ENCODE measurements around the gene TAPBPL.
"Not testable (repeated sequence)": the region's sequence is repeated elsewhere in the genome, so short reads cannot be mapped to it uniquely, and the experiment has no call there.

TAPBPL gene

DNA sequence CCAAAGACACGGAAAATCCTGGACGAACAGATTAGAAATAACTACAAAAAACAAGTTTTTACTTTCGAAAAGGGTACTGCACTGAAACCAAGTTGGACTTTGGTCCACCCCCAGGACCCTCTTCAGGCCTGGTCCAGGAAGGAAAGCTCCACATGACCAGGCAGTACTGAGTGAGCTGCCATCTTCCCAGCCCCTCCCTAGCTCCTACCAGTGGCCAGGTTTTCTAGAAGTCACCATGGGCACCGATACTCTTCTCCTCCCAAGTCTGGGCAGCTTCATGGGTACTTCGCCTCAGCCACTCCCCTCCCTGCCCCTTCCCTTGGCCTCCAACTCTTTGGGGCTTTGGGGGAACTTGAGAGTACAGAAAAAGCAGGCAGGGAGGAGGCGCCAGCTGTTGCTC, 12.0 kb downstream of the TAPBPL start:
- no peak for DNase-seq

DNA sequence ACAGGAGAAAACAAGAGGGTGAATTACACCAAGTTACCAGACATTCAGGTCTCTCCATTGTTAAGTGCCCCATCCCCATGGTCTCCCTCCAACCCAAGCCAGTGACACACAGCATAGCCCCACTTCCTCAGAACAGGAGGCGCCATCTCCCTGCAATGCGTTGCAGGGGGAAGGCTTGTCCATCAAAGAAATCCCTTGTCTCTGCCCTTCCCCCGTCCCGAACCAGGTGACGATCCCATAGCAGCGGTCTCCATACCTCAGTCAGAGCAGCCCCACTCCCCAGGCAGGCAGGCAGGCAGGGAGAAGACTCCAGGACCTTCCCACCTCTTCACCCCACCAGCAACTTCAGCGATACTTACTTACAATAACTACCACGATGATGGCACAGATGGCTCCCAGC, 12.7 kb downstream of the TAPBPL start:
- no peak for DNase-seq

GRCh38 chr12:6465467-6466183, 13.8 kb downstream of the TAPBPL start:
- peak; percentile 49 for DNase-seq

DNA sequence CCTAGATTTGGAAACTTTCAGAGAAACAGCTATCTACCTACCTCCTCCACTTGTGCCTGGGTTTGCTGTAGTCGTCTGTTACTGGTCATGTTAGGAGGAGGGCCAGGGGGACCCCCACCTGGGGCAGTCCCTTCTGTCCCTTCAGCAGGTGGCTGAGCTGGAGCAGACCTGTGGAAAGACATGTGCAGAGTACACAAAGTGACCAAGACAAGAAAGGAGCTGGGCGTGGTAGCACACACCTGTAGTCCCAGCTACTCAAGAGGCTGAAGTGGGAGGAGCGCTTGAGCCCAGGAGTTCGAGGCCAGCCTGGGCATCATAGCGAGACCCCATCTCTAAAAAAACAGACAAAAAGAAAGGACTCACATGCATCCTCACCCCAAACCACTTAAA, 14.3 kb downstream of the TAPBPL start:
- DNase-seq: no peak

DNA sequence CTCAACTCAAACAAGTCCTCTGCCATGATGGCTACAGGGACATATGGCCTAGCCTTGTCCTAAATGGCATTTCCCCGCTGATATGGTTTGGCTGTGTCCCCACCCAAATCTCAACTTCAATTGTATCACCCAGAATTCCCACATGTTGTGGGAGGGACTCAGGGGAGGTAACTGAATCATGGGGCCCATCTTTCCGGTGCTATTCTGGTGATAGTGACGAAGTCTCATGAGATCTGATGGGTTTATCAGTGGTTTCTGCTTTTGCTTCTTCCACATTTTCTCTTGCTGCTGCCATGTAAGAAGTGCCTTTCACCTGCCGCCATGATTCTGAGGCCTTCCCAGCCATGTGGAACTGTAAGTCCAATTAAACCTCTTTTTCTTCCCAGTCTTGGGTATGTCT, 14.9 kb downstream of the TAPBPL start:
- not testable (repeated sequence) for DNase-seq

- DNase-seq: not testable (repeated sequence)
Measured at GRCh38 chr12:6467571-6468282, 15.9 kb downstream of the TAPBPL start.

DNA sequence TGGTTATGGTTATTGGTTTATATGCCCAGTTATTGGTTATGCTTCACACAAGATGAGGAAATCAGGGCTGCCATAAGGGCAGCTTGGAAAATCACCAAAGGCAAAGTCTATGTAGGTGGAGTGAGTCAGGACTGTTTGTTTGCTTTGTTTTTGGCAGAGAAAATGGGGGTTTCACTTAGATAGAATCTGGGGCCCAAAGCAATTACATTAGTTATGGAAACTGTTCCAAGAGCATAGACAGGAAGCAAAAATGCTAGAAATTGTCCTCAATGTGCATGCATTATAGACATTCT, 16.4 kb downstream of the TAPBPL start:
- DNase-seq: no peak

- DNase-seq: no peak
Measured at GRCh38 chr12:6469092-6469491, 17.2 kb downstream of the TAPBPL start.

DNA sequence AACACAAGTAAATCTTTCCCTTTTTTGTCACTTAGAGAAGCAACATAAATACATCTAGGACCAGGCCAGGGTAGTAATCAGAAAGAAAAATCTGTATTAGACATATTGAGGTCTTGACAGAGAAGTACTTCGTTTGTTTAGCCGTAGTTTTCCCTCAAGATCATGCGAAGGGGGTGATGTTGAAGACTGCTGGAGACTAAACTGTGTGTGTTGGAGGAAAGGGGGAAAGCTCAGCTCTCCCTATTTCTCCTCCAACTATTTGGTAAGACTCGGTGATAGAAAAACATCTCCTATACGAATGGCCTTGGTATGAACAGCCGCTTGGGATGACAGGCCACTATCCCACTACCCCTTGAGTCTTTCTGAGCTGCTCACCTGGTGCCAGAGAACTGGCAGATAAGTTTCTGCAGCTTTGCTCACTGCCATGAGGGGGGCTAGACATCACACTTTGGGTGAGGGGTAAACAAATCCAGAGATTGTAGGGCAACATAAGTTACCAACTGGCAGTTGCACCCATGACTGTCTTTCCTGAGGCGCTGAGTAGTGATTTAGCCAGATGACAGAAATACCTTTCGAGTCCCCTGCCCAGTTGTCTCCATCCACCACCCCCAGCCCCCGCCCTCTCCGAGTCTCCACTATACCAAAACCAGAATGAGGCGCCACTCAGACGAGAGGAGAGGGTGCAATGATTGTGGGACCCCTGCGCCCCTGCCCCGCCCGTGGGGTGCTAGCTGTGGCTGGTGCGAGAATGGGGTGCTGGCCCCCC, 17.9 kb downstream of the TAPBPL start:
- DNase-seq: no peak

GRCh38 chr12:6470375-6471163, 18.7 kb downstream of the TAPBPL start, which contains the start of gene VAMP1:
VAMP1 (minus strand) TSS chr12:6470677; CDS start chr12:6470531, 146 bp downstream.
- peak; percentile 100 for DNase-seq

DNA sequence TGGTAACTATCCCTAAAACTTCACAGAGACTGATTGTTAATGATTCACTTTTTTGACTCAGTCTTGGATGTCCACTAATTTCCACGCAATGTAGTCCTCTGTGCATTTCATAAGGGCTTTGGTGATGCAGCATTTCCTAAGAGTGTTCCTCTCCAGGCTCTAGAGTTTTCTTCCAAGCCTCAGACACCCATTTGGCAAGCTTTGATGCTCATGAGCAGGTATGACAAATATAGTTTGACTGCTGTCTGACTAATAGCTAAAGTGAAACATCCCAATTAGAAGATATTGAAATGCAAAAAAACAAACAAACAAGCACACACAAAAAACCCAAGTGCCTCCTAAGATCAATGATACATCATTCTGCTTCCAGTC, 20.1 kb downstream of the TAPBPL start:
- no peak for DNase-seq

DNA sequence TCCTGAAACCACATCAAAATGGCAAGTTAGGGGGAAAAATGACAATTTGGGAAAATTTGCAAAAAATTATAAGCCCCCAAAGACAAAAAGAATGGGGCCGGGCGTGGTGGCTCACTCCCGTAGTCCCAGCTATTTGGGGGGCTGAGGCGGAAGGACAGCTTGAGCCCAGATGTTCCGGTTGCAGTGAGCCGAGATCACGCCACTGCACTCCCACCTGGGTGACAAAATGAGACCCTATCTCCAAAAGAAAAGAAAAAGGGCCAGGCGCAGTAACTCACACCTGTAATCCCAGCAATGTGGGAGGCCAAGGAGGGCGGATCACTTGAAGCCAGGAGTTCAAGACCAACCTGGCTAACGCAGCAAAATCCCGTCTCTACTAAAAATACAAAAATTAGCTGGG, 20.6 kb downstream of the TAPBPL start:
- DNase-seq: no peak

- DNase-seq: not testable (repeated sequence)
Measured at GRCh38 chr12:6475233-6475975, 23.6 kb downstream of the TAPBPL start.

GRCh38 chr12:6476489-6476888, 24.6 kb downstream of the TAPBPL start:
- DNase-seq: no peak

GRCh38 chr12:6477601-6478377, 25.9 kb downstream of the TAPBPL start:
- not testable (repeated sequence) for DNase-seq

DNA sequence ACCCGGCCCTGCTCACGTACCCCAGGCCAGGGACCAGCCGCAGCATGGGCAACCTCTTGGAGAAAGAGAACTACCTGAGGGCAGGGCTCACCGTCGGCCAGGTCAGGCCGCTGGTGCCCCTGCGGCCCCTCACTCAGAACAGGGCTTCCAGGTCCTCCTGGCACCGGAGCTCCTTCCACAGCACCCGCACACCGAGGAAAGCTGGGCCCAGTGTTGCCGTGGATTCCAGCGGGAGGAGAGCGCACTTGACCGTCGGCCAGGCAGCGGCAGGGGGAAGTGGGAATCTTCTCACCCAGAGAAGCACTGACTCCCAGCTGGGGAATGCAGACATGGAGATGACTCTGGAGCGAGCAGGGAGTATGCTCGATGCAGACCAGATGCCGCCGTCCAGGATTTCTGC, 26.6 kb downstream of the TAPBPL start:
- DNase-seq: no peak

DNA sequence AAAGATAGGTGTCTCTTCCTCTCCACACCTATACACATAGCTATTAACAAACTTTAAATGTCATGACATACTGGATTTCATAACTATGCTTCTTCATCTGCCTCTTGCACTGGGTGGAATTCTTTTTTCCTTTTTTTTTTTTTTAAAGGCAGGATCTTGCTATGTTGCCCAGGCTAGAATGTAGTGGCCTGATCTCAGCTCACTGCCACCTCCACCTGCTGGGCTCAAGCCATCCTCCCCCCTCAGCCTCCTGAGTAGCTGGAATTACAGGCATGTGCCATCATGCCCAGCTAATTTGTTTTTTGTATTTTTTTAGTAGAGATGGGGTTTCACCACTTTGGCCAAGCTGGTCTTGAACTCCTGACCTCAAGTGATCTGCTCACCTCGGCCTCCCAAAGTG, 36.4 kb downstream of the TAPBPL start:
- DNase-seq: no peak

GRCh38 chr12:6489449-6489848, 37.6 kb downstream of the TAPBPL start:
- no peak for DNase-seq

DNA sequence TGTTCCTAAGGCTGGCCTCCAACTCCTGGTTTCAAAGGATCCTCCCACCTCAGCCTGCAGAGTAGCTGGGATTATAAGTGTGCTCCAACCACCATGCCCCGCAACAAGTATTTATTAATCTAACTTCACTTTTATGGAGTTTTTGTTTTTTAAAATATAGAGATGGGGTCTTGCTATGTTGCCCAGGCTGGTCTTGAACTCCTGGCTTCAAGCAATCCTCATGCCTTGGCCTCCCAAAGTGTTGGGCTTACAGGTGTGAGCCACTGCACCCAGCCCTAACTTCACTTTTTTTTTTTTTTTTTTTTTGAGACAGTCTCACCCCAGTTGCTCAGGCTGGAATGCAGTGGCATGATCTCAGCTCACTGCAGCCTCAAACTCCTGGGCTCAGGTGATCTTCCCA, 38.8 kb downstream of the TAPBPL start:
- DNase-seq: not testable (repeated sequence)

- peak; percentile 99 for DNase-seq
Measured at GRCh38 chr12:6492838-6493496, 41.1 kb downstream of the TAPBPL start, which contains the start of gene MRPL51. MRPL51 (minus strand) TSS chr12:6493262; CDS start chr12:6493136, 126 bp downstream.
